Activated CD4-positive, alpha-beta T cell treated with anti-CD3 and anti-CD28 coated beads for 36 hours (primary cell): Measurements from ENCODE around the gene ST3GAL4. TPM values are rescaled to one million over a fixed set of nuclear protein-coding genes. Genes with fewer than 3 reads are reported as not detected.

Experiments
- ATAC-seq: fragments of 200-7000 bp; cut with Tn5 transposase; one replicate; pipeline ENCODE4 v1.10.0; 2021; ENCODE audit warnings: mild to moderate bottlenecking, moderate library complexity
- CTCF ChIA-PET: fragments of 350-600 bp; sonication (Branson Sonifier 250); formaldehyde crosslinking; loops from one replicate; lab custom pipeline; 2021; ENCODE audit warnings: antibody characterized with exemption; lab: Charles Lee
- POLR2A ChIA-PET: fragments of 350-600 bp; sonication (Branson Sonifier 250); formaldehyde crosslinking; loops from one replicate; lab custom pipeline; 2021; ENCODE audit warnings: antibody characterized with exemption, inconsistent platforms; lab: Charles Lee
- DNase-seq: peaks from one replicate; pipeline ENCODE4 v3.0.0-alpha.2; 2020
- H3K27ac Mint-ChIP-seq: one replicate; pipeline ENCODE4 v1.8.0; 2021; ENCODE audit warnings: mixed read lengths
- H3K27me3 Mint-ChIP-seq: one replicate; pipeline ENCODE4 v1.8.0; 2021; ENCODE audit warnings: mixed read lengths
- H3K36me3 Mint-ChIP-seq: one replicate; pipeline ENCODE4 v1.8.0; 2021; ENCODE audit warnings: low read depth, mixed read lengths
- H3K4me1 Mint-ChIP-seq: one replicate; pipeline ENCODE4 v1.8.0; 2021; ENCODE audit warnings: mixed read lengths
- H3K4me3 Mint-ChIP-seq: one replicate; pipeline ENCODE4 v1.8.0; 2021; ENCODE audit warnings: mild to moderate bottlenecking, moderate library complexity, mixed read lengths
- H3K9me3 Mint-ChIP-seq: one replicate; pipeline ENCODE4 v1.8.0; 2021; ENCODE audit warnings: low read depth, mixed read lengths
- intact Hi-C, 2 experiments: fragments of 100-400 bp; cut with DNase I in 1 of 2; cut with micrococcal nuclease in 1 of 2; formaldehyde crosslinking; loops; one replicate each; pipeline versions ENCODE4 v1.14.2 to v1.15.1; 2022 to 2024; cut with DNase I, micrococcal nuclease
- total RNA-seq, 2 experiments: library from RNA; stranded (reverse); gene quantifications; one replicate each; pipeline ENCODE4 v1.2.3, GENCODE V29; 2021

Gene ST3GAL4
- total RNA-seq, 2 experiments from 2014 or later, result 7.5 to 9.1 TPM

GRCh38 chr11:126405374-126405773 lies 49.9 kb downstream of the ST3GAL4 start:
- ChIA-PET CTCF (interaction anchor here (1.3 kb wide), 1 partner anchor 75 kb away, joined by 3 read pairs; no protein-coding TSS in a partner anchor), POLR2A (no interaction called here)
- Mint-ChIP-seq H3K9me3 (no peaks in the 10 kb centered on the region), H3K27me3 (no peaks in the 10 kb centered on the region), H3K4me3 (no peak overlapping the region), H3K27ac (no peak overlapping the region), H3K36me3 (peaks cover 4% of the 10 kb centered on the region), H3K4me1 (no peaks in the 10 kb centered on the region)
- ATAC-seq, result no peak
- DNase-seq, result no peak
- intact Hi-C loops, result no loop called here

- Mint-ChIP-seq H3K9me3 (no peaks in the 10 kb centered on the region), H3K27ac (no peak overlapping the region), H3K4me1 (no peaks in the 10 kb centered on the region), H3K36me3 (peaks cover 4% of the 10 kb centered on the region), H3K27me3 (no peaks in the 10 kb centered on the region), H3K4me3 (no peak overlapping the region)
- ATAC-seq (no peak), DNase-seq (no peak)
- CTCF ChIA-PET, result no interaction called here
- intact Hi-C loops, result no loop called here
- POLR2A ChIA-PET, result no interaction called here
These were observed 50.4 kb downstream of the ST3GAL4 start for GRCh38 chr11:126405906-126406305.

GRCh38 chr11:126406368-126406767 lies 50.9 kb downstream of the ST3GAL4 start:
- no peaks in the 10 kb centered on the region for H3K4me1 Mint-ChIP-seq
- peaks cover 4% of the 10 kb centered on the region for H3K36me3 Mint-ChIP-seq
- intact Hi-C loops, result no loop called here
- CTCF ChIA-PET, result no interaction called here
- H3K9me3 Mint-ChIP-seq, result no peaks in the 10 kb centered on the region
- no peak for ATAC-seq
- no peak overlapping the region for H3K27ac Mint-ChIP-seq
- POLR2A ChIA-PET, result no interaction called here
- H3K27me3 Mint-ChIP-seq, result no peaks in the 10 kb centered on the region
- DNase-seq, result no peak
- H3K4me3 Mint-ChIP-seq, result no peak overlapping the region

- Mint-ChIP-seq H3K9me3 (no peaks in the 10 kb centered on the region), H3K4me3 (no peak overlapping the region), H3K27ac (no peak overlapping the region), H3K4me1 (no peaks in the 10 kb centered on the region), H3K36me3 (peaks cover 4% of the 10 kb centered on the region), H3K27me3 (no peaks in the 10 kb centered on the region)
- ChIA-PET CTCF (no interaction called here), POLR2A (no interaction called here)
- DNase-seq, result no peak
- intact Hi-C loops, result no loop called here
- ATAC-seq, result no peak
These were observed 51.6 kb downstream of the ST3GAL4 start for GRCh38 chr11:126407101-126407521.

- Mint-ChIP-seq H3K36me3 (peaks cover 4% of the 10 kb centered on the region), H3K4me1 (no peaks in the 10 kb centered on the region), H3K9me3 (no peaks in the 10 kb centered on the region), H3K27ac (no peak overlapping the region), H3K27me3 (no peaks in the 10 kb centered on the region), H3K4me3 (no peak overlapping the region)
- POLR2A ChIA-PET, result no interaction called here
- ATAC-seq (no peak), DNase-seq (no peak)
- CTCF ChIA-PET, result no interaction called here
- intact Hi-C loops, result no loop called here
These were observed 52.3 kb downstream of the ST3GAL4 start for GRCh38 chr11:126407682-126408288.

DNA sequence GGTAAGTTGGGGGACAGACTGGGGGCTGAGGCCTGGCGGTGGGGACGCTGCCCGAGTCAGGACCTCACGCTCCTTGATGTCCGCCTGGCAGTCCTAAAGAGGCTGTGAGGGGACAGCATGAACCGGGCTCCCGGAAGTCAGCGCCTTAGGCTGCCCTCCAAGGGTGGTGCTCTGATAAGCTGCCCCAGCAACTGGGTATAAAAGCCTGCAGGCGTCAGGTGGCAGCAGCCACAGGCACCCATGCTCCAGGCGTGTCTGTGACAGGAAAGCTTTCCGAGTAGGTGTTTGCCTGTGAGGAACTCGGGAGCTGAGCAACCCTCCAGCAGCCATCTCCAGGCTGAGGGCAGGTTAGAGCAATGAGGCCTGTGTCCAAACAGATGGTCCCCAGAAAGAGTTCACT lies 53.0 kb downstream of the ST3GAL4 start:
- DNase-seq (no peak), ATAC-seq (no peak)
- peaks cover 4% of the 10 kb centered on the region for H3K36me3 Mint-ChIP-seq
- intact Hi-C loops, result no loop called here
- ChIA-PET POLR2A (no interaction called here), CTCF (interaction anchor here (0.6 kb wide), 1 partner anchor 108 kb away, joined by 3 read pairs; no protein-coding TSS in a partner anchor)
- no peak overlapping the region for H3K27ac Mint-ChIP-seq
- H3K4me1 Mint-ChIP-seq, result no peaks in the 10 kb centered on the region
- no peaks in the 10 kb centered on the region for H3K9me3 Mint-ChIP-seq
- no peak overlapping the region for H3K4me3 Mint-ChIP-seq
- no peaks in the 10 kb centered on the region for H3K27me3 Mint-ChIP-seq

GRCh38 chr11:126408901-126409619 lies 53.6 kb downstream of the ST3GAL4 start:
- POLR2A ChIA-PET, result no interaction called here
- Mint-ChIP-seq H3K9me3 (no peaks in the 10 kb centered on the region), H3K4me3 (no peak overlapping the region), H3K4me1 (no peaks in the 10 kb centered on the region), H3K27ac (no peak overlapping the region), H3K27me3 (no peaks in the 10 kb centered on the region), H3K36me3 (peaks cover 4% of the 10 kb centered on the region)
- CTCF ChIA-PET, result interaction anchor here (0.6 kb wide), 1 partner anchor 109 kb away, joined by 3 read pairs; no protein-coding TSS in a partner anchor
- intact Hi-C loops, result no loop called here
- no peak for ATAC-seq
- DNase-seq, result no peak

DNA sequence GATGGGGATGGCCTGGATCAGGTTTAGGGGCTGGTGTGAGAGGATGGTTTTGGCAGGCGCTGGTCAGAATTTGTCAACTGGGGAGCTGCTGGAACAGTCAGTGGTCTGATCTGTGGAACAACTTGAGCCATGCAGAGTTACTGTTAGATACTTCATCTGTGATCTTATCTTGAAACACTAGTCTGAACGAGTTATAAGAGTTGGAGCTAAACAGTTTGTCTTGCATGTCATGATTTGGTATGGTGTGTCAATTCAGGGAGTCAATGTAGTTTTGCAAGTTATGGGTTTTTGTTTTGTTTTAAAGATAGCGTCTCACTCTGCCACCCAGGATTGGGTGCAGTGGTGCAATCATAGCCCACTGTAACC lies 54.1 kb downstream of the ST3GAL4 start:
- H3K4me3 Mint-ChIP-seq, result no peak overlapping the region
- no peaks in the 10 kb centered on the region for H3K27me3 Mint-ChIP-seq
- CTCF ChIA-PET, result no interaction called here
- no peak overlapping the region for H3K27ac Mint-ChIP-seq
- no peaks in the 10 kb centered on the region for H3K9me3 Mint-ChIP-seq
- peaks cover 4% of the 10 kb centered on the region for H3K36me3 Mint-ChIP-seq
- DNase-seq (no peak), ATAC-seq (no peak)
- POLR2A ChIA-PET, result no interaction called here
- intact Hi-C loops, result no loop called here
- no peaks in the 10 kb centered on the region for H3K4me1 Mint-ChIP-seq

- ChIA-PET POLR2A (interaction anchor here (0.6 kb wide), 1 partner anchor 9 kb away, joined by 3 read pairs; no protein-coding TSS in a partner anchor), CTCF (interaction anchor here (0.5 to 1.3 kb wide), 3 partner anchors 17 to 1498 kb away, joined by 3 to 4 read pairs (median 4); no protein-coding TSS in a partner anchor)
- H3K36me3 Mint-ChIP-seq, result peaks cover 4% of the 10 kb centered on the region
- no peaks in the 10 kb centered on the region for H3K9me3 Mint-ChIP-seq
- no peak for DNase-seq
- no peaks in the 10 kb centered on the region for H3K4me1 Mint-ChIP-seq
- intact Hi-C loops, result loop anchor here in 1 of 2 experiments (10.0 kb wide), 1 partner anchor 96 kb away; no protein-coding TSS in a partner anchor
- no peak for ATAC-seq
- H3K27me3 Mint-ChIP-seq, result no peaks in the 10 kb centered on the region
- no peak overlapping the region for H3K27ac Mint-ChIP-seq
- H3K4me3 Mint-ChIP-seq, result no peak overlapping the region
These were observed 55.2 kb downstream of the ST3GAL4 start for GRCh38 chr11:126410649-126411048.

- DNase-seq, result no peak
- H3K4me1 Mint-ChIP-seq, result peaks cover 5% of the 10 kb centered on the region
- POLR2A ChIA-PET, result no interaction called here
- H3K36me3 Mint-ChIP-seq, result peaks cover 4% of the 10 kb centered on the region
- CTCF ChIA-PET, result interaction anchor here (0.6 to 1.3 kb wide), 2 partner anchors 18 to 69 kb away, joined by 3 to 4 read pairs; no protein-coding TSS in a partner anchor
- no peaks in the 10 kb centered on the region for H3K27me3 Mint-ChIP-seq
- H3K27ac Mint-ChIP-seq, result no peak overlapping the region
- H3K9me3 Mint-ChIP-seq, result no peaks in the 10 kb centered on the region
- no peak overlapping the region for H3K4me3 Mint-ChIP-seq
- no peak for ATAC-seq
- intact Hi-C loops, result loop anchor here in 1 of 2 experiments (10.0 kb wide), 1 partner anchor 97 kb away; no protein-coding TSS in a partner anchor
These were observed 56.5 kb downstream of the ST3GAL4 start for GRCh38 chr11:126411971-126412381.

DNA sequence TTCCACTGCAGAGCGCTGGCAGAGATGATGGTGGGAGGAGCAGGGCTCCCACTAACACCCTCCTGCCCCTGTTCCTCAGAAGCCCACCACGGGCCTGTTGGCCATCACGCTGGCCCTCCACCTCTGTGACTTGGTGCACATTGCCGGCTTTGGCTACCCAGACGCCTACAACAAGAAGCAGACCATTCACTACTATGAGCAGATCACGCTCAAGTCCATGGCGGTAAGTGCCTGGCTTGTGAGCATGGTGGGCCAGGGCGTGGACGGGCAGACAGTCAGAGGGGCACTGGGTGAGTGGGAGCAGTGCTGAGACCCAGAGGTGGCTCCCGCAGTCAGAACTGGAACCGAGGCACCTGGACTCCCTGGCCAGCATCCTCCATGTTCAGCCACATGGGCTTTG lies 57.9 kb downstream of the ST3GAL4 start:
- ChIA-PET CTCF (no interaction called here), POLR2A (no interaction called here)
- no peak for DNase-seq
- intact Hi-C loops, result loop anchor here in 1 of 2 experiments (10.0 kb wide), 1 partner anchor 99 kb away; no protein-coding TSS in a partner anchor
- H3K27me3 Mint-ChIP-seq, result no peaks in the 10 kb centered on the region
- H3K27ac Mint-ChIP-seq, result no peak overlapping the region
- no peaks in the 10 kb centered on the region for H3K9me3 Mint-ChIP-seq
- peaks cover 5% of the 10 kb centered on the region for H3K4me1 Mint-ChIP-seq
- H3K4me3 Mint-ChIP-seq, result no peak overlapping the region
- no peak for ATAC-seq
- peaks cover 4% of the 10 kb centered on the region for H3K36me3 Mint-ChIP-seq
